Naive thymus-derived CD4-positive, alpha-beta T cell (primary cell): ENCODE results near the gene STIM2. TPM values are rescaled to one million over a fixed set of nuclear protein-coding genes. Genes with fewer than 3 reads are reported as not detected.

Experiments
- ATAC-seq: fragments of 150-1000 bp; cut with Tn5 transposase; 2 replicates; pipeline ENCODE4 v1.10.0; 2021; ENCODE audit warnings: mild to moderate bottlenecking, moderate library complexity
- CTCF ChIA-PET: fragments of 350-600 bp; sonication (Branson Sonifier 250); formaldehyde crosslinking; loops from one replicate; lab custom pipeline; 2021; ENCODE audit warnings: antibody characterized with exemption; lab: Charles Lee
- POLR2A ChIA-PET: fragments of 350-600 bp; sonication (Branson Sonifier 250); formaldehyde crosslinking; loops from one replicate; lab custom pipeline; 2021; ENCODE audit warnings: antibody characterized with exemption, inconsistent platforms; lab: Charles Lee
- DNase-seq, 9 donors: peaks; one replicate each; pipeline versions ENCODE4 v3.0.0 to v3.0.0-alpha.2; 2020 to 2022; ENCODE audit warnings: mixed read lengths in 1 of 9
- H3K27ac ChIP-seq: one replicate; pipeline ENCODE4 v1.7.0; 2013; ENCODE audit warnings: mild to moderate bottlenecking, low read depth, low read length, moderate library complexity
- H3K27me3 ChIP-seq, 2 donors: one replicate each; pipeline ENCODE4 v1.7.0; 2013; ENCODE audit warnings: low read length in 2 of 2, mild to moderate bottlenecking in 2 of 2, moderate library complexity in 2 of 2; ENCODE audit not compliant: control insufficient read depth in 2 of 2, insufficient read depth in 2 of 2
- H3K36me3 ChIP-seq, 3 experiments: 1 replicate in 2 of 3; 2 replicates in 1 of 3; pipeline ENCODE4 v1.7.0; 2013; ENCODE audit warnings: low read length in 3 of 3, mild to moderate bottlenecking in 3 of 3, moderate library complexity in 1 of 3; ENCODE audit not compliant: insufficient read depth in 3 of 3, control insufficient read depth in 2 of 3
- H3K4me1 ChIP-seq, 2 donors: one replicate each; pipeline ENCODE4 v1.7.0; 2013; ENCODE audit warnings: low read length in 2 of 2, mild to moderate bottlenecking in 2 of 2, moderate library complexity in 1 of 2; ENCODE audit not compliant: control insufficient read depth in 2 of 2, insufficient read depth in 2 of 2
- H3K4me3 ChIP-seq: 2 replicates; pipeline ENCODE4 v1.7.0; 2013; ENCODE audit warnings: mild to moderate bottlenecking, low read length
- H3K9me3 ChIP-seq, 3 experiments: 1 replicate in 2 of 3; 2 replicates in 1 of 3; pipeline ENCODE4 v1.7.0; 2013; ENCODE audit warnings: low read length in 3 of 3; ENCODE audit not compliant: control insufficient read depth in 2 of 3
- H3K27ac Mint-ChIP-seq, 9 donors: one replicate each; pipeline ENCODE4 v1.8.0; 2020 to 2022; ENCODE audit warnings: mixed read lengths in 9 of 9, mild to moderate bottlenecking in 8 of 9, moderate library complexity in 5 of 9, inconsistent platforms in 2 of 9
- H3K27me3 Mint-ChIP-seq, 5 donors: one replicate each; pipeline ENCODE4 v1.8.0; 2021 to 2022; ENCODE audit warnings: mixed read lengths in 5 of 5, mild to moderate bottlenecking in 1 of 5
- H3K36me3 Mint-ChIP-seq, 5 donors: one replicate each; pipeline ENCODE4 v1.8.0; 2020 to 2022; ENCODE audit warnings: mixed read lengths in 5 of 5, mild to moderate bottlenecking in 3 of 5, inconsistent platforms in 1 of 5
- H3K4me1 Mint-ChIP-seq, 7 donors: one replicate each; pipeline ENCODE4 v1.8.0; 2020 to 2022; ENCODE audit warnings: mixed read lengths in 7 of 7, mild to moderate bottlenecking in 3 of 7, inconsistent platforms in 1 of 7
- H3K4me3 Mint-ChIP-seq, 10 donors: one replicate each; pipeline ENCODE4 v1.8.0; 2020 to 2022; ENCODE audit warnings: mild to moderate bottlenecking in 10 of 10, mixed read lengths in 10 of 10, moderate library complexity in 6 of 10, inconsistent platforms in 2 of 10
- H3K9me3 Mint-ChIP-seq, 11 donors: one replicate each; pipeline ENCODE4 v1.8.0; 2020 to 2022; ENCODE audit warnings: mixed read lengths in 11 of 11, mild to moderate bottlenecking in 4 of 11, inconsistent platforms in 1 of 11, moderate library complexity in 1 of 11
- intact Hi-C, 2 donors: fragments of 100-400 bp; cut with micrococcal nuclease; formaldehyde crosslinking; loops; one replicate each; pipeline ENCODE4 v1.15.1; 2023
- polyA plus RNA-seq, 2 donors: library from polyadenylated mRNA; unstranded; fragments of 300-500 nt; fragmentation: Illumina TruSeq; gene quantifications; one replicate each; pipeline ENCODE4 v1.2.3, GENCODE V29; 2021
- total RNA-seq, 6 experiments: library from RNA in 5 of 6; stranded (reverse) in 5 of 6; gene quantifications; 1 replicate in 5 of 6; 2 replicates in 1 of 6; pipeline ENCODE4 v1.2.3 and lab custom pipeline; 2021 to 2026

STIM2 gene
- total and polyA plus RNA-seq, 7 experiments from 2014 or later: 24.6 to 103 (median 67.0) TPM

- ATAC-seq (no peak), DNase-seq (no peak)
- ChIA-PET CTCF (no interaction called here), POLR2A (interaction anchor here (0.6 to 1.8 kb wide), 5 partner anchors 8 to 328 kb away, joined by 3 to 4 read pairs (median 3); no protein-coding TSS in a partner anchor)
- peaks cover 0 to 36% (median 14%) of the 10 kb centered on the region in 5 donors for H3K36me3 Mint-ChIP-seq
- H3K9me3 Mint-ChIP-seq: no peaks in the 10 kb centered on the region
- intact Hi-C loops: loop anchor here in 1 of 2 donors (1.0 to 5.0 kb wide), 3 partner anchors 8 to 38 kb away; partner anchors contain the start of gene STIM2
- no peaks in the 10 kb centered on the region for H3K27me3 ChIP-seq
- peak overlapping the region in 7 of 10 donors; percentile 16 to 66 (median 46) for H3K4me3 Mint-ChIP-seq
- no peaks in the 10 kb centered on the region for H3K9me3 ChIP-seq
- H3K27me3 Mint-ChIP-seq: no peaks in the 10 kb centered on the region
- H3K27ac Mint-ChIP-seq: peak overlapping the region in 1 of 9 donors; percentile 63
- H3K4me1 Mint-ChIP-seq: peaks cover 57 to 92% (median 86%) of the 10 kb centered on the region in 7 donors
- peaks cover 21 to 51% of the 10 kb centered on the region in 2 donors for H3K4me1 ChIP-seq
- no peak overlapping the region for H3K27ac ChIP-seq
- no peaks in the 10 kb centered on the region for H3K36me3 ChIP-seq
- no peak overlapping the region for H3K4me3 ChIP-seq
Measured at GRCh38 chr4:26900765-26901164, 40.1 kb downstream of the STIM2 start.

GRCh38 chr4:26905172-26905571 is 44.5 kb downstream of the STIM2 start:
- Histone ChIP-seq H3K27me3 (no peaks in the 10 kb centered on the region), H3K4me3 (no peak overlapping the region), H3K9me3 (no peaks in the 10 kb centered on the region), H3K36me3 (no peaks in the 10 kb centered on the region), H3K4me1 (peaks cover 16 to 35% of the 10 kb centered on the region in 2 donors), H3K27ac (no peak overlapping the region)
- ATAC-seq: peak; percentile 40
- peaks cover 0 to 22% (median 3%) of the 10 kb centered on the region in 5 donors for H3K36me3 Mint-ChIP-seq
- H3K27ac Mint-ChIP-seq: peak overlapping the region in 3 of 9 donors; percentile 1 to 33 (median 8)
- peaks cover 57 to 90% (median 83%) of the 10 kb centered on the region in 7 donors for H3K4me1 Mint-ChIP-seq
- DNase-seq: no peak
- no peaks in the 10 kb centered on the region for H3K27me3 Mint-ChIP-seq
- ChIA-PET CTCF (no interaction called here), POLR2A (interaction anchor here (0.7 kb wide), 2 partner anchors 24 to 115 kb away, joined by 3 to 4 read pairs; no protein-coding TSS in a partner anchor)
- H3K4me3 Mint-ChIP-seq: peak overlapping the region in 8 of 10 donors; percentile 0 to 32 (median 9)
- H3K9me3 Mint-ChIP-seq: no peaks in the 10 kb centered on the region
- intact Hi-C loops: loop anchor here in 1 of 2 donors (2.0 kb wide), 1 partner anchor 14 kb away; no protein-coding TSS in a partner anchor

GRCh38 chr4:26907731-26908599 is 47.3 kb downstream of the STIM2 start:
- intact Hi-C loops: loop anchor here in 1 of 2 donors (1.0 kb wide), 1 partner anchor 8 kb away; no protein-coding TSS in a partner anchor
- CTCF ChIA-PET: interaction anchor here (1.1 kb wide), 1 partner anchor 46 kb away, joined by 3 read pairs; no protein-coding TSS in a partner anchor
- ATAC-seq: peak; percentile 26

GRCh38 chr4:26909369-26909768 is 48.7 kb downstream of the STIM2 start:
- no peaks in the 10 kb centered on the region for H3K36me3 ChIP-seq
- peaks cover 51 to 92% (median 82%) of the 10 kb centered on the region in 7 donors for H3K4me1 Mint-ChIP-seq
- intact Hi-C loops: no loop called here
- ChIA-PET CTCF (interaction anchor here (0.6 kb wide), 1 partner anchor 70 kb away, joined by 3 read pairs; no protein-coding TSS in a partner anchor), POLR2A (no interaction called here)
- ATAC-seq (no peak), DNase-seq (no peak)
- no peaks in the 10 kb centered on the region for H3K27me3 ChIP-seq
- peaks cover 25 to 38% of the 10 kb centered on the region in 2 donors for H3K4me1 ChIP-seq
- no peaks in the 10 kb centered on the region for H3K27me3 Mint-ChIP-seq
- peaks cover 0 to 15% (median 2%) of the 10 kb centered on the region in 5 donors for H3K36me3 Mint-ChIP-seq
- H3K4me3 ChIP-seq: no peak overlapping the region
- H3K27ac Mint-ChIP-seq: no peak overlapping the region
- no peaks in the 10 kb centered on the region for H3K9me3 Mint-ChIP-seq
- no peak overlapping the region for H3K27ac ChIP-seq
- H3K9me3 ChIP-seq: no peaks in the 10 kb centered on the region
- no peak overlapping the region for H3K4me3 Mint-ChIP-seq

More at GRCh38 chr4:26907731-26908599, 47.3 kb downstream of the STIM2 start:
- H3K4me1 Mint-ChIP-seq: peaks cover 56 to 92% (median 83%) of the 10 kb centered on the region in 7 donors
- H3K36me3 ChIP-seq: no peaks in the 10 kb centered on the region
- H3K4me3 Mint-ChIP-seq: peak overlapping the region in 7 of 10 donors; percentile 3 to 50 (median 27)
- no peaks in the 10 kb centered on the region for H3K27me3 ChIP-seq
- POLR2A ChIA-PET: interaction anchor here (0.6 to 1.2 kb wide), 2 partner anchors 22 to 62 kb away, joined by 5 read pairs; no protein-coding TSS in a partner anchor
- no peaks in the 10 kb centered on the region for H3K9me3 Mint-ChIP-seq
- peak overlapping the region in 7 of 9 donors; percentile 6 to 80 (median 32) for H3K27ac Mint-ChIP-seq
- H3K9me3 ChIP-seq: no peaks in the 10 kb centered on the region
- DNase-seq: no peak
- H3K36me3 Mint-ChIP-seq: peaks cover 0 to 16% (median 2%) of the 10 kb centered on the region in 5 donors
- H3K27me3 Mint-ChIP-seq: no peaks in the 10 kb centered on the region
- H3K4me3 ChIP-seq: no peak overlapping the region
- H3K4me1 ChIP-seq: peaks cover 26 to 35% of the 10 kb centered on the region in 2 donors
- H3K27ac ChIP-seq: no peak overlapping the region

- Mint-ChIP-seq H3K9me3 (no peaks in the 10 kb centered on the region), H3K36me3 (peaks cover 0 to 12% (median 2%) of the 10 kb centered on the region in 5 donors), H3K27ac (peak overlapping the region in 1 of 9 donors; percentile 74), H3K4me3 (peak overlapping the region in 1 of 10 donors; percentile 29), H3K4me1 (peaks cover 51 to 93% (median 86%) of the 10 kb centered on the region in 7 donors), H3K27me3 (no peaks in the 10 kb centered on the region)
- CTCF ChIA-PET: no interaction called here
- no peaks in the 10 kb centered on the region for H3K27me3 ChIP-seq
- no peak overlapping the region for H3K4me3 ChIP-seq
- POLR2A ChIA-PET: interaction anchor here (1.0 kb wide), 1 partner anchor 69 kb away, joined by 3 read pairs; no protein-coding TSS in a partner anchor
- H3K27ac ChIP-seq: no peak overlapping the region
- no peaks in the 10 kb centered on the region for H3K36me3 ChIP-seq
- H3K9me3 ChIP-seq: no peaks in the 10 kb centered on the region
- DNase-seq: no peak
- intact Hi-C loops: no loop called here
- peaks cover 13 to 42% of the 10 kb centered on the region in 2 donors for H3K4me1 ChIP-seq
- no peak for ATAC-seq
Measured at GRCh38 chr4:26911254-26911653, 50.6 kb downstream of the STIM2 start.

- Mint-ChIP-seq H3K4me3 (peak overlapping the region in 3 of 10 donors; percentile 6 to 52 (median 20)), H3K9me3 (no peaks in the 10 kb centered on the region), H3K27me3 (no peaks in the 10 kb centered on the region), H3K27ac (peak overlapping the region in 2 of 9 donors; percentile 34 to 74), H3K36me3 (peaks cover 0 to 12% (median 2%) of the 10 kb centered on the region in 5 donors), H3K4me1 (peaks cover 53 to 94% (median 89%) of the 10 kb centered on the region in 7 donors)
- no peak for DNase-seq
- no peak for ATAC-seq
- Histone ChIP-seq H3K4me3 (no peak overlapping the region), H3K27ac (no peak overlapping the region), H3K4me1 (peaks cover 13 to 39% of the 10 kb centered on the region in 2 donors), H3K27me3 (no peaks in the 10 kb centered on the region), H3K36me3 (no peaks in the 10 kb centered on the region), H3K9me3 (no peaks in the 10 kb centered on the region)
- POLR2A ChIA-PET: interaction anchor here (0.8 kb wide), 1 partner anchor 9 kb away, joined by 3 read pairs; no protein-coding TSS in a partner anchor
- CTCF ChIA-PET: no interaction called here
- intact Hi-C loops: loop anchor here (1.0 to 2.0 kb wide), 2 partner anchors 13 to 52 kb away; partner anchors contain the start of gene STIM2 (in 1 of the 2)
Measured at GRCh38 chr4:26912069-26912468, 51.4 kb downstream of the STIM2 start.
